K562 (cell line): ENCODE data around the gene ING1. TPM values are rescaled to one million over a fixed set of nuclear protein-coding genes. Genes with fewer than 3 reads are reported as not detected.

Experiments
- BRF1 ChIP-seq: IDR thresholded peaks from 3 replicates; pipeline ENCODE4 v1.6.1; 2011; ENCODE audit warnings: borderline replicate concordance, mild to moderate bottlenecking; ENCODE audit not compliant: insufficient read length; ENCODE audit errors: extremely low read depth
- ETV1 ChIP-seq: fragments of 450-650 bp; conservative IDR thresholded peaks from 2 replicates; pipeline ENCODE4 v1.6.1; 2016; ENCODE audit warnings: missing genetic modification characterization, control low read depth, low read depth, missing compliant biosample characterization
- ETV5 ChIP-seq: sonication (generic); formaldehyde crosslinking; IDR thresholded peaks from 2 replicates; pipeline ENCODE4 v1.4.0; 2020; ENCODE audit warnings: low read depth, mild to moderate bottlenecking, missing genetic modification reagents
- FOSL1 ChIP-seq: fragments of 200-800 bp; sonication (Bioruptor generic); conservative IDR thresholded peaks from 2 replicates; pipeline ENCODE4 v1.6.1; 2016; ENCODE audit warnings: missing genetic modification characterization, missing compliant biosample characterization
- FOXJ3 ChIP-seq: sonication (generic); formaldehyde crosslinking; IDR thresholded peaks from 2 replicates; pipeline ENCODE4 v1.4.0; 2020; ENCODE audit warnings: mild to moderate bottlenecking, missing genetic modification reagents
- HMG20A ChIP-seq: fragments of 450-650 bp; formaldehyde crosslinking; conservative IDR thresholded peaks from 2 replicates; pipeline ENCODE4 v1.4.0; 2020; ENCODE audit warnings: mild to moderate bottlenecking, mixed read lengths
- ILK ChIP-seq: fragments of 450-650 bp; IDR thresholded peaks from 2 replicates; pipeline ENCODE4 v1.6.1; 2016; ENCODE audit warnings: missing genetic modification characterization, low read depth, mild to moderate bottlenecking, missing compliant biosample characterization, moderate library complexity, borderline replicate concordance
- MEIS2 ChIP-seq: fragments of 450-650 bp; IDR thresholded peaks from 2 replicates; pipeline ENCODE4 v1.6.1; 2014; ENCODE audit warnings: mild to moderate bottlenecking; ENCODE audit not compliant: partially characterized antibody
- NELFE ChIP-seq: IDR thresholded peaks from 2 replicates; pipeline ENCODE4 v1.6.1; 2011; ENCODE audit warnings: mild to moderate bottlenecking; ENCODE audit not compliant: insufficient read depth, insufficient read length
- NFXL1 ChIP-seq: fragments of 450-650 bp; formaldehyde crosslinking; IDR thresholded peaks from 2 replicates; pipeline ENCODE4 v1.4.0; 2021; ENCODE audit warnings: mild to moderate bottlenecking
- NRF1 ChIP-seq, 2 experiments: fragments of 450-650 bp; IDR thresholded peaks in 1 of 2; conservative IDR thresholded peaks in 1 of 2; 2 replicates each; pipeline ENCODE4 v1.6.1; 2014; ENCODE audit warnings: mild to moderate bottlenecking in 2 of 2
- PTTG1 ChIP-seq: fragments of 450-650 bp; IDR thresholded peaks from 2 replicates; pipeline ENCODE4 v1.6.1; 2016; ENCODE audit warnings: low read depth, mild to moderate bottlenecking, missing genetic modification characterization, missing compliant biosample characterization
- SAFB2 ChIP-seq: fragments of 200-400 bp; formaldehyde crosslinking; IDR thresholded peaks from 2 replicates; pipeline ENCODE4 v1.6.1; 2018; ENCODE audit warnings: borderline replicate concordance, low read length, low read depth, moderate library complexity; ENCODE audit not compliant: severe bottlenecking
- SIN3A ChIP-seq, 2 experiments: fragments of 150-350 bp in 1 of 2; IDR thresholded peaks; 2 replicates each; pipeline ENCODE4 v1.6.1; 2011 to 2016; ENCODE audit warnings: borderline replicate concordance in 2 of 2, low read depth in 2 of 2, low read length in 2 of 2, mild to moderate bottlenecking in 2 of 2, moderate library complexity in 2 of 2; ENCODE audit not compliant: control insufficient read depth in 1 of 2
- TFAM ChIP-seq: fragments of 250-450 bp; sonication (Bioruptor Pico); conservative IDR thresholded peaks from 2 replicates; pipeline ENCODE4 v1.5.0; 2021; ENCODE audit warnings: mild to moderate bottlenecking, moderate library complexity
- TFE3 ChIP-seq: fragments of 450-650 bp; formaldehyde crosslinking; IDR thresholded peaks from 2 replicates; pipeline ENCODE4 v1.4.0; 2020; ENCODE audit warnings: mild to moderate bottlenecking, mixed read lengths
- TOE1 ChIP-seq, 2 experiments: fragments of 450-650 bp in 1 of 2; sonication (generic) in 1 of 2; formaldehyde crosslinking in 1 of 2; IDR thresholded peaks; 2 replicates each; pipeline versions ENCODE4 v1.7.1 to v1.8.0; 2016 to 2022; ENCODE audit warnings: borderline replicate concordance in 2 of 2, mild to moderate bottlenecking in 2 of 2, antibody characterized with exemption in 1 of 2, inconsistent platforms in 1 of 2, low read depth in 1 of 2, missing genetic modification reagents in 1 of 2, moderate library complexity in 1 of 2
- YY1 ChIP-seq, 3 experiments: IDR thresholded peaks; 2 replicates each; pipeline ENCODE4 v1.6.1; 2011; ENCODE audit warnings: low read length in 2 of 3, mild to moderate bottlenecking in 2 of 3, moderate library complexity in 2 of 3, borderline replicate concordance in 1 of 3, control low read depth in 1 of 3, low read depth in 1 of 3; ENCODE audit not compliant: insufficient read depth in 3 of 3, insufficient replicate concordance in 2 of 3, control insufficient read depth in 1 of 3, insufficient read length in 1 of 3; ENCODE audit errors: extremely low read depth in 1 of 3
- ZNF583 ChIP-seq: fragments of 250-450 bp; sonication (Bioruptor Pico); IDR thresholded peaks from 2 replicates; pipeline ENCODE4 v1.4.0; 2020
- ZZZ3 ChIP-seq: fragments of 450-650 bp; IDR thresholded peaks from 2 replicates; pipeline ENCODE4 v1.6.1; 2016; ENCODE audit warnings: antibody characterized with exemption, mild to moderate bottlenecking, moderate library complexity
- polyA plus RNA-seq, 8 experiments: library from polyadenylated mRNA; depleted of rRNA in 4 of 8; stranded (reverse) in 5 of 8; unstranded in 3 of 8; fragments of >200 nt; fragmentation: Nextera tagmentation in 2 of 8; fragmentation: Illumina TruSeq in 1 of 8; extraction: Ambion mirVana in 2 of 8; extraction: Trizol in 1 of 8; gene quantifications; 2 replicates each; pipeline versions ENCODE4 v1.2.1 to v1.2.3, GENCODE V29; 2011 to 2014; ENCODE audit warnings: inconsistent platforms in 1 of 8, missing spikeins in 1 of 8
- total RNA-seq, 7 experiments: library from RNA; depleted of rRNA in 6 of 7; stranded (reverse); fragments of >200 nt in 6 of 7; fragmentation: Illumina TruSeq in 2 of 7; extraction: Trizol in 2 of 7; gene quantifications; 2 replicates each; pipeline versions ENCODE4 v1.2.1 to v1.2.3, GENCODE V29; 2011 to 2021; ENCODE audit warnings: low replicate concordance in 1 of 7
- TF ChIP-seq, protein P1 (sequence below), 2 experiments: fragments of 450-650 bp in 1 of 2; IDR thresholded peaks; 2 replicates each; pipeline ENCODE4 v1.6.1; 2011 to 2017; ENCODE audit warnings: low read depth in 2 of 2, antibody characterized with exemption in 1 of 2, borderline replicate concordance in 1 of 2, low read length in 1 of 2, mild to moderate bottlenecking in 1 of 2, mixed read lengths in 1 of 2; ENCODE audit not compliant: control insufficient read depth in 1 of 2

The ING1 gene
- total and polyA plus RNA-seq, 9 of the 15 experiments (the other 6 are each of a cell fraction or from before 2014, with no cell fraction given): 1.0 to 20.1 (median 8.2) TPM

- TF ChIP-seq TFE3: no peak
- no peak for TF ChIP-seq BRF1
- no peak for TF ChIP-seq MEIS2
- no peak for TF ChIP-seq NELFE
- no peak for TF ChIP-seq FOXJ3
- no peak for TF ChIP-seq HMG20A (CRISPR knock-in tag)
- TF ChIP-seq SAFB2: no peak
- TF ChIP-seq YY1 (IDR thresholded peaks at IDR 0.05; ENCODE audit: borderline replicate concordance in 1 of 3, control insufficient read depth in 1 of 3, extremely low read depth in 1 of 3, insufficient read depth in 3 of 3, insufficient read length in 1 of 3, insufficient replicate concordance in 2 of 3, low read depth in 1 of 3, low read length in 2 of 3): no peak
- no peak for TF ChIP-seq TFAM (CRISPR knock-in tag)
- no peak for TF ChIP-seq NFXL1 (CRISPR knock-in tag)
- no peak for TF ChIP-seq ETV5
- TF ChIP-seq ZZZ3: no peak
- no peak for TF ChIP-seq SIN3A (IDR thresholded peaks at IDR 0.05; ENCODE audit: borderline replicate concordance in 2 of 2, control insufficient read depth in 1 of 2, low read depth in 2 of 2, low read length in 2 of 2)
- TF ChIP-seq PTTG1: no peak
- TF ChIP-seq TOE1 (IDR thresholded peaks at IDR 0.05; ENCODE audit: borderline replicate concordance): no peak
- no peak for TF ChIP-seq TOE1 (CRISPR knock-in tag; IDR thresholded peaks at IDR 0.05; ENCODE audit: borderline replicate concordance, low read depth)
- TF ChIP-seq FOSL1 (tag): no peak
- TF ChIP-seq ZNF583 (CRISPR knock-in tag): no peak
- no peak for TF ChIP-seq ILK (tag)
- no peak for TF ChIP-seq ETV1
- TF ChIP-seq, protein P1, sequence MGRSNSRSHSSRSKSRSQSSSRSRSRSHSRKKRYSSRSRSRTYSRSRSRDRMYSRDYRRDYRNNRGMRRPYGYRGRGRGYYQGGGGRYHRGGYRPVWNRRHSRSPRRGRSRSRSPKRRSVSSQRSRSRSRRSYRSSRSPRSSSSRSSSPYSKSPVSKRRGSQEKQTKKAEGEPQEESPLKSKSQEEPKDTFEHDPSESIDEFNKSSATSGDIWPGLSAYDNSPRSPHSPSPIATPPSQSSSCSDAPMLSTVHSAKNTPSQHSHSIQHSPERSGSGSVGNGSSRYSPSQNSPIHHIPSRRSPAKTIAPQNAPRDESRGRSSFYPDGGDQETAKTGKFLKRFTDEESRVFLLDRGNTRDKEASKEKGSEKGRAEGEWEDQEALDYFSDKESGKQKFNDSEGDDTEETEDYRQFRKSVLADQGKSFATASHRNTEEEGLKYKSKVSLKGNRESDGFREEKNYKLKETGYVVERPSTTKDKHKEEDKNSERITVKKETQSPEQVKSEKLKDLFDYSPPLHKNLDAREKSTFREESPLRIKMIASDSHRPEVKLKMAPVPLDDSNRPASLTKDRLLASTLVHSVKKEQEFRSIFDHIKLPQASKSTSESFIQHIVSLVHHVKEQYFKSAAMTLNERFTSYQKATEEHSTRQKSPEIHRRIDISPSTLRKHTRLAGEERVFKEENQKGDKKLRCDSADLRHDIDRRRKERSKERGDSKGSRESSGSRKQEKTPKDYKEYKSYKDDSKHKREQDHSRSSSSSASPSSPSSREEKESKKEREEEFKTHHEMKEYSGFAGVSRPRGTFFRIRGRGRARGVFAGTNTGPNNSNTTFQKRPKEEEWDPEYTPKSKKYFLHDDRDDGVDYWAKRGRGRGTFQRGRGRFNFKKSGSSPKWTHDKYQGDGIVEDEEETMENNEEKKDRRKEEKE (IDR thresholded peaks at IDR 0.05; ENCODE audit: borderline replicate concordance in 1 of 2, control insufficient read depth in 1 of 2, low read depth in 2 of 2, low read length in 1 of 2): no peak
- peak; percentile 69 to 75 for TF ChIP-seq NRF1 (conservative IDR thresholded peaks at IDR 0.05 in 1 of 2, IDR thresholded peaks at IDR 0.05 in 1 of 2)
Measured at GRCh38 chr13:110715395-110716246, 2.1 kb downstream of the ING1 start (continued).
